AG04450 (cell line): Measurements from ENCODE around the gene SPI1. TPM values are rescaled to one million over a fixed set of nuclear protein-coding genes. Genes with fewer than 3 reads are reported as not detected.

Source experiments
- CTCF ChIA-PET: fragments of 300-600, 350-600 bp; formaldehyde crosslinking; extraction: SDS; loops from one replicate; lab custom pipeline; 2022; ENCODE audit warnings: antibody characterized with exemption, inconsistent platforms; lab: Charles Lee
- POLR2A ChIA-PET: fragments of 350-600 bp; formaldehyde crosslinking; extraction: SDS; loops from one replicate; lab custom pipeline; 2021; ENCODE audit warnings: antibody characterized with exemption, inconsistent platforms; lab: Yijun Ruan, JAX
- DNase-seq: peaks from one replicate; pipeline ENCODE4 v3.0.0-alpha.2; 2011; ENCODE audit warnings: low read depth, low spot score
- H3K27ac ChIP-seq: one replicate; pipeline ENCODE4 v1.5.1; 2012; ENCODE audit warnings: low read depth, low read length, control low read depth
- H3K27me3 ChIP-seq: one replicate; pipeline ENCODE4 v1.6.0; 2012; ENCODE audit warnings: low read length; ENCODE audit not compliant: control insufficient read depth, insufficient read depth
- H3K4me3 ChIP-seq: 2 replicates; pipeline ENCODE4 v1.5.1; 2011; ENCODE audit warnings: mild to moderate bottlenecking, low read depth, low read length, control low read depth
- H3K9me3 ChIP-seq: 2 replicates; pipeline ENCODE4 v1.5.1; 2012; ENCODE audit warnings: low read length; ENCODE audit not compliant: control insufficient read depth, insufficient read depth
- CTCF ChIP-seq: IDR thresholded peaks from 2 replicates; pipeline ENCODE4 v1.5.1; 2011; ENCODE audit warnings: low read depth, low read length, control low read depth, inconsistent platforms
- polyA plus RNA-seq: library from polyadenylated mRNA; depleted of rRNA; stranded (reverse); fragments of >200 nt; gene quantifications from 2 replicates; pipeline ENCODE4 v1.2.3, GENCODE V29; 2011

The SPI1 gene
- polyA plus RNA-seq, 1 experiment: not detected

GRCh38 chr11:47399860-47400767 lies 21.8 kb upstream of the SPI1 start:
- no peak overlapping the region for H3K27ac ChIP-seq
- H3K27me3 ChIP-seq: no peaks in the 10 kb centered on the region
- ChIA-PET POLR2A (interaction anchor here (0.6 to 0.7 kb wide), 2 partner anchors 56 to 217 kb away, joined by 3 read pairs; no protein-coding TSS in a partner anchor), CTCF (interaction anchor here (1.0 to 3.3 kb wide), 2 partner anchors 12 to 26 kb away, joined by 4 to 24 read pairs; no protein-coding TSS in a partner anchor)
- DNase-seq: no peak
- peak overlapping the region; percentile 58 for H3K4me3 ChIP-seq
- TF ChIP-seq CTCF: no peak
- no peaks in the 10 kb centered on the region for H3K9me3 ChIP-seq

GRCh38 chr11:47398551-47398950 lies 20.2 kb upstream of the SPI1 start:
- TF ChIP-seq CTCF: no peak
- CTCF ChIA-PET: interaction anchor here (3.3 kb wide), 1 partner anchor 25 kb away, joined by 24 read pairs; no protein-coding TSS in a partner anchor
- POLR2A ChIA-PET: no interaction called here
- no peak for DNase-seq
- Histone ChIP-seq H3K9me3 (no peaks in the 10 kb centered on the region; the same call in 1 of the 2 replicates), H3K27ac (no peak overlapping the region), H3K27me3 (no peaks in the 10 kb centered on the region), H3K4me3 (no peak overlapping the region)

- TF ChIP-seq CTCF: no peak
- POLR2A ChIA-PET: no interaction called here
- Histone ChIP-seq H3K27ac (no peak overlapping the region), H3K9me3 (no peaks in the 10 kb centered on the region; the same call in 1 of the 2 replicates), H3K4me3 (no peak overlapping the region), H3K27me3 (no peaks in the 10 kb centered on the region)
- CTCF ChIA-PET: interaction anchor here (3.3 kb wide), 1 partner anchor 24 kb away, joined by 24 read pairs; no protein-coding TSS in a partner anchor
- DNase-seq: no peak
Measured at GRCh38 chr11:47398011-47398410, 19.7 kb upstream of the SPI1 start.

- DNase-seq: no peak
- no peaks in the 10 kb centered on the region for H3K27me3 ChIP-seq
- H3K27ac ChIP-seq: no peak overlapping the region
- ChIA-PET CTCF (no interaction called here), POLR2A (no interaction called here)
- TF ChIP-seq CTCF: no peak
- no peak overlapping the region for H3K4me3 ChIP-seq
- no peaks in the 10 kb centered on the region; the same call in 1 of the 2 replicates for H3K9me3 ChIP-seq
Measured at GRCh38 chr11:47396049-47396320, 17.6 kb upstream of the SPI1 start.
